ENCODE measurements around the gene SLC7A14. TPM values are rescaled to one million over a fixed set of nuclear protein-coding genes. Genes with fewer than 3 reads are reported as not detected.

SLC7A14 gene
- total and polyA plus RNA-seq, 2 donors (not counting 1 experiment from before 2014, with no cell fraction given), result not detected

GRCh38 chr3:170467571-170468147, 118.2 kb downstream of the SLC7A14 start:
- POLR2A ChIA-PET, result no interaction called here
- H3K9me3 ChIP-seq (ENCODE audit: control extremely low read depth in 1 of 3, control insufficient read depth in 2 of 3, insufficient read depth in 1 of 3, low read length in 2 of 3), result no peaks in the 10 kb centered on the region
- H3K4me1 ChIP-seq (ENCODE audit: control insufficient read depth in 2 of 2, insufficient read depth in 2 of 2, low read length in 2 of 2), result no peaks in the 10 kb centered on the region
- no peaks in the 10 kb centered on the region for H3K9me3 Mint-ChIP-seq (ENCODE audit: insufficient read depth)
- H3K36me3 ChIP-seq (replicated peaks in 1 of 2; ENCODE audit: control extremely low read depth in 1 of 2, control insufficient read depth in 1 of 2, extremely low read depth in 1 of 2, insufficient read depth in 2 of 2, low read length in 1 of 2), result no peaks in the 10 kb centered on the region
- DNase-seq (no peak), ATAC-seq (ENCODE audit: low read depth) (no peak)
- no peak overlapping the region for H3K27ac Mint-ChIP-seq
- TF ChIP-seq EZH2 (IDR thresholded peaks at IDR 0.05; ENCODE audit: borderline replicate concordance, insufficient read depth, low read depth, low read length, poor library complexity, severe bottlenecking), result no peak
- TF ChIP-seq, protein P1, sequence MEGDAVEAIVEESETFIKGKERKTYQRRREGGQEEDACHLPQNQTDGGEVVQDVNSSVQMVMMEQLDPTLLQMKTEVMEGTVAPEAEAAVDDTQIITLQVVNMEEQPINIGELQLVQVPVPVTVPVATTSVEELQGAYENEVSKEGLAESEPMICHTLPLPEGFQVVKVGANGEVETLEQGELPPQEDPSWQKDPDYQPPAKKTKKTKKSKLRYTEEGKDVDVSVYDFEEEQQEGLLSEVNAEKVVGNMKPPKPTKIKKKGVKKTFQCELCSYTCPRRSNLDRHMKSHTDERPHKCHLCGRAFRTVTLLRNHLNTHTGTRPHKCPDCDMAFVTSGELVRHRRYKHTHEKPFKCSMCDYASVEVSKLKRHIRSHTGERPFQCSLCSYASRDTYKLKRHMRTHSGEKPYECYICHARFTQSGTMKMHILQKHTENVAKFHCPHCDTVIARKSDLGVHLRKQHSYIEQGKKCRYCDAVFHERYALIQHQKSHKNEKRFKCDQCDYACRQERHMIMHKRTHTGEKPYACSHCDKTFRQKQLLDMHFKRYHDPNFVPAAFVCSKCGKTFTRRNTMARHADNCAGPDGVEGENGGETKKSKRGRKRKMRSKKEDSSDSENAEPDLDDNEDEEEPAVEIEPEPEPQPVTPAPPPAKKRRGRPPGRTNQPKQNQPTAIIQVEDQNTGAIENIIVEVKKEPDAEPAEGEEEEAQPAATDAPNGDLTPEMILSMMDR (IDR thresholded peaks at IDR 0.05), result no peak
- peaks cover 0 to 9% (median 7%) of the 10 kb centered on the region in 4 experiments for H3K27me3 ChIP-seq (replicated peaks in 1 of 4; ENCODE audit: control extremely low read depth in 1 of 4, control insufficient read depth in 3 of 4, insufficient read depth in 4 of 4, low read length in 3 of 4)
- no peak overlapping the region for H3K9ac ChIP-seq (ENCODE audit: low read length)
- intact Hi-C loops (cut with micrococcal nuclease), result no loop called here
- H3K4me3 ChIP-seq (ENCODE audit: control extremely low read depth in 1 of 5, extremely low read depth in 1 of 5, insufficient read depth in 1 of 5, low read depth in 2 of 5, low read length in 4 of 5), result no peak overlapping the region
- no peak overlapping the region for H3K27ac ChIP-seq (ENCODE audit: low read length in 2 of 2)
- H2AFZ ChIP-seq (ENCODE audit: insufficient read depth, low read depth, low read length, poor library complexity, severe bottlenecking), result no peak overlapping the region
- H3K4me3 Mint-ChIP-seq, result no peak overlapping the region
- peaks cover 53% of the 10 kb centered on the region for H3K27me3 Mint-ChIP-seq
- no peaks in the 10 kb centered on the region for H3K4me1 Mint-ChIP-seq
- CTCF ChIA-PET, result no interaction called here
- 92% methylated on average over 2 of the region's 7 CpGs for WGBS (ENCODE audit: insufficient coverage)
- no peaks in the 10 kb centered on the region for H4K20me1 ChIP-seq (ENCODE audit: control insufficient read depth, insufficient read depth, low read length, poor library complexity, severe bottlenecking)
- no peaks in the 10 kb centered on the region for H3K79me2 ChIP-seq (ENCODE audit: control insufficient read depth, insufficient read depth, low read length)
- no peak overlapping the region for H3K4me2 ChIP-seq (replicated peaks; ENCODE audit: low read depth, low read length, poor library complexity, severe bottlenecking)

DNA sequence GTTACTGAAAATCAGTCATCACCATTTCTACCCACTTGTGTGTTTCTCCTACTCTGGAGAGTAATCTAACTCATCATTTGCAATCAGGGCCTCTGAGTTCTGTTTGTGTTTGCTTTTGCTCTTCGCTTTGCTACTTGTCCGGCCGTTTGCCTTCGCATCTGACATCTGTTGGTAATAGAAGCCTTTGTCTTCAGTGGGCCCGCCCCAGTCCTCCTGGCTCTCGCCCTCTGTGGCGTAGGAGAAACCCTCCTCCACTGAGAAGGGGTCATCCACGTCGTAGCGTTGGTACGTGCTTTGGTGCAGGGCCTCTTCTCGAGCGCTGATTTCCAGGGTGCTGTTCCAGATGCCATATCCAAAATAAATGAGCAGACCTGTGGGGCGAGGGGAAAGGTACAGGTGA, 118.9 kb downstream of the SLC7A14 start:
- no peaks in the 10 kb centered on the region for H3K9me3 Mint-ChIP-seq (ENCODE audit: insufficient read depth)
- intact Hi-C loops (cut with micrococcal nuclease), result no loop called here
- ATAC-seq (ENCODE audit: low read depth) (no peak), DNase-seq (no peak)
- Histone ChIP-seq H3K9me3 (ENCODE audit: control extremely low read depth in 1 of 3, control insufficient read depth in 2 of 3, insufficient read depth in 1 of 3, low read length in 2 of 3) (no peaks in the 10 kb centered on the region), H3K79me2 (ENCODE audit: control insufficient read depth, insufficient read depth, low read length) (no peaks in the 10 kb centered on the region), H3K27me3 (replicated peaks in 1 of 4; ENCODE audit: control extremely low read depth in 1 of 4, control insufficient read depth in 3 of 4, insufficient read depth in 4 of 4, low read length in 3 of 4) (peaks cover 0 to 9% (median 7%) of the 10 kb centered on the region in 4 experiments), H3K36me3 (replicated peaks in 1 of 2; ENCODE audit: control extremely low read depth in 1 of 2, control insufficient read depth in 1 of 2, extremely low read depth in 1 of 2, insufficient read depth in 2 of 2, low read length in 1 of 2) (no peaks in the 10 kb centered on the region), H3K4me1 (ENCODE audit: control insufficient read depth in 2 of 2, insufficient read depth in 2 of 2, low read length in 2 of 2) (no peaks in the 10 kb centered on the region), H3K4me2 (replicated peaks; ENCODE audit: low read depth, low read length, poor library complexity, severe bottlenecking) (no peak overlapping the region), H3K9ac (ENCODE audit: low read length) (no peak overlapping the region), H3K27ac (ENCODE audit: low read length in 2 of 2) (no peak overlapping the region), H3K4me3 (ENCODE audit: control extremely low read depth in 1 of 5, extremely low read depth in 1 of 5, insufficient read depth in 1 of 5, low read depth in 2 of 5, low read length in 4 of 5) (no peak overlapping the region), H4K20me1 (ENCODE audit: control insufficient read depth, insufficient read depth, low read length, poor library complexity, severe bottlenecking) (no peaks in the 10 kb centered on the region), H2AFZ (ENCODE audit: insufficient read depth, low read depth, low read length, poor library complexity, severe bottlenecking) (no peak overlapping the region)
- ChIA-PET POLR2A (no interaction called here), CTCF (no interaction called here)
- WGBS (ENCODE audit: insufficient coverage), result 88% methylated on average over 13 of the region's 14 CpGs
- H3K27ac Mint-ChIP-seq, result no peak overlapping the region
- H3K4me1 Mint-ChIP-seq, result no peaks in the 10 kb centered on the region
- TF ChIP-seq, protein P1 (IDR thresholded peaks at IDR 0.05), result no peak
- no peak for TF ChIP-seq EZH2 (IDR thresholded peaks at IDR 0.05; ENCODE audit: borderline replicate concordance, insufficient read depth, low read depth, low read length, poor library complexity, severe bottlenecking)
- no peak overlapping the region for H3K4me3 Mint-ChIP-seq
- peaks cover 58% of the 10 kb centered on the region for H3K27me3 Mint-ChIP-seq
